Activated T-helper 9 cell treated with anti-CD3 and anti-CD28 coated beads, Interleukin-2, amount 50 U/mL, for 16 hours (primary cell): Measurements from ENCODE around the gene TMC5.
"Not testable (repeated sequence)": the region's sequence is repeated elsewhere in the genome, so short reads cannot be mapped to it uniquely, and the experiment has no call there.

ENCODE experiments used
- DNase-seq: peaks from one replicate; pipeline ENCODE4 v3.0.0-alpha.2; 2020; ENCODE audit warnings: low read depth

The TMC5 gene

DNA sequence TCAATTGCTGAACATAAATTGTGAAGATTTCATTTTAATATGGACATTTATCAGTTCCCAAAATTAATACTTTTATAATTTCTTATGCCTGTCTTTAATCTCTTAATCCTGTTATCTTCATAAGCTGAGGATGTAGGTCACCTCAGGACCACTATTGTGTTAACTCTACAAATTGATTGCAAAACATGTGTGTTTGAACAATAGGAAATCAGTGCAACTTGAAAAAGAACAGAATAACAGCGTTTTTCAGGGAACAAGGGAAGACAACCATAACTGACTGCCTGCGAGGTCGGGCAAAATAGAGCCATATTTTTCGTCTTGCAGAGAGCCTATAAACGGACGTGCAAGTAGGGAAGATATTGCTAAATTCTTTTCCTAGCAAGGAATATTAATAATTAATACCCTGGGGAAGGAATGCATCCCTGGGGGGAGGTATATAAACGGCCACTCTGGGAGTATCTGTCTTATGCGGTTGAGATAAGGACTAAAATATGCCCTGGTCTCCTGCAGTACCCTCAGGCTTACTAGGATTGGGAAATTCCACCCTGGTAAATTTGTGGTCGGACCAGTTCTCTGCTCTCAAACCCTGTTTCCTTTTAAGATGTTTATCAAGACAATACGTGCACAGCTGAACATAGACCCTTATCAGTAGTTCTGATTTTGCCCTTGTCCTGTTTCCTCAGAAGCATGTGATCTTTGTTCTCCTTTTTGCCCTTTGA, 125.8 kb downstream of the TMC5 start:
- not testable (repeated sequence) for DNase-seq

DNA sequence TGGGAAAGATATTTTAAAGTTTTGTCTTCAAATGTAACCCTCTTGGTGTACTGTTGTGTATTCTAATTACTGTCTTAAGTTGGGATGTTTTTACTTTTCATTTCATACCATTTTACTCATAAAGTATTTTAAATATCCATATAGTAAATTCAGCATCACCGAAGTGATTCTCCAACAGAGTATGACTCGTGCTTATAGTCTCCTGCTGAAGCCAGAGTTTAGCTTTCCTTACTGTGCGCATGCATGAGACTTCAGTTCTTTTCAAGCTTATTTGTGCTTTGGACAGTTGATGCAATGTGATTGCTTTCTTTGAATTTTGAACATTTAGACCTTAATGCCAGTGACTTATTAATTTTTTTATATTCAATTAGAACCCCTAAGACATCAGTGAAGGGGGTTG, 130.5 kb downstream of the TMC5 start:
- DNase-seq: no peak
